ENCODE data around the gene GPR173. TPM values are rescaled to one million over a fixed set of nuclear protein-coding genes. Genes with fewer than 3 reads are reported as not detected.
A peak's percentile ranks its signal among the peaks of the same experiment; 100 is the strongest.

GPR173 gene
- 7.7 TPM in 2 replicates for total RNA-seq (2014; rRNA removed; shearing (Covaris generic))
- polyA plus RNA-seq (2016; fragmentation: Nextera tagmentation; extraction: Ambion mirVana) = 0.92 and 0.94 TPM in 2 replicates
- long read RNA-seq = 0 reads

- H3K27ac Mint-ChIP-seq = peak within 1 kb of the TSS; percentile 53; the same call in 1 of the 2 replicates
- Histone ChIP-seq H3K4me3 (peak within 1 kb of the TSS; percentile 73), H3K79me2 (replicated peaks; ENCODE audit: insufficient read depth) (peaks cover 11% of the 10 kb centered on the region), H3K27me3 (ENCODE audit: insufficient read depth) (no peaks in the 10 kb centered on the region), H2AFZ (peak within 1 kb of the TSS; percentile 87), H4K20me1 (replicated peaks; ENCODE audit: insufficient read depth) (no peaks in the 10 kb centered on the region), H3K27ac (ENCODE audit: low read depth) (no peak within 1 kb of the TSS), H3F3A (replicated peaks; ENCODE audit: low read depth) (no peaks in the 10 kb centered on the region), H3K9me2 (ENCODE audit: insufficient read depth) (no peaks in the 10 kb centered on the region), H3K4me1 (ENCODE audit: insufficient read depth) (peaks cover 6% of the 10 kb centered on the region), H3K36me3 (ENCODE audit: insufficient read depth) (no peaks in the 10 kb centered on the region), H3K4me2 (peak within 1 kb of the TSS; percentile 78)
- TF ChIP-seq EZH2 (IDR thresholded peaks at IDR 0.05; ENCODE audit: low read depth, unreplicated experiment) (no peak), POLR2AphosphoS5 (IDR thresholded peaks at IDR 0.05; ENCODE audit: low read depth) (peak; percentile 8; the same call in 1 of the 2 replicates), JUNB (IDR thresholded peaks at IDR 0.05; ENCODE audit: unreplicated experiment) (no peak), NANOG (IDR thresholded peaks at IDR 0.05; ENCODE audit: borderline replicate concordance) (no peak), ETS1 (IDR thresholded peaks at IDR 0.05) (no peak), ZNF462 (CRISPR knock-in tag; IDR thresholded peaks at IDR 0.05) (no peak), ZNF331 (CRISPR knock-in tag; IDR thresholded peaks at IDR 0.05; ENCODE audit: low read depth) (no peak), CTCF (conservative IDR thresholded peaks at IDR 0.05; ENCODE audit: low read depth in 2 of 2) (no peak), CREB1 (CRISPR knock-in tag; IDR thresholded peaks at IDR 0.05; ENCODE audit: low read depth) (no peak)
- DNase-seq (ENCODE audit: low spot score) (peak; percentile 57), ATAC-seq (peak; percentile 90)
- peak within 1 kb of the TSS; percentile 87 for H3K4me3 Mint-ChIP-seq
- H3K36me3 Mint-ChIP-seq (ENCODE audit: low read depth) = no peaks in the 10 kb centered on the region
- peaks cover 18% of the 10 kb centered on the region; the same call in 2 of the 3 replicates for H3K4me1 Mint-ChIP-seq
- H3K27me3 Mint-ChIP-seq (ENCODE audit: insufficient read depth, low read depth, poor library complexity) = peaks cover 2% of the 10 kb centered on the region
- H3K9me3 Mint-ChIP-seq = no peaks in the 10 kb centered on the region
Measured at GRCh38 chrX:53048169-53049126, at the start of gene GPR173. TSS of gene GPR173 (plus strand) at chrX:53048789. CDS start at chrX:53076622, 27,833 bp downstream.
